ENCODE data around the gene ZNF451.

ZNF451 gene

GRCh38 chr6:57097596-57097995, 7.6 kb downstream of the ZNF451 start:
- no peak for DNase-seq

- no peak for DNase-seq
Measured at GRCh38 chr6:57102976-57103375, 13.0 kb downstream of the ZNF451 start.

- DNase-seq: no peak
Measured at GRCh38 chr6:57104336-57104735, 14.3 kb downstream of the ZNF451 start.

- no peak for DNase-seq
Measured at GRCh38 chr6:57106990-57107389, 17.0 kb downstream of the ZNF451 start.

GRCh38 chr6:57108691-57109090, 18.7 kb downstream of the ZNF451 start:
- DNase-seq: no peak

- DNase-seq: no peak
Measured at GRCh38 chr6:57109880-57110279, 19.9 kb downstream of the ZNF451 start.

- no peak for DNase-seq
Measured at GRCh38 chr6:57113105-57113504, 23.1 kb downstream of the ZNF451 start.

GRCh38 chr6:57116776-57117175, 26.8 kb downstream of the ZNF451 start:
- DNase-seq: no peak

- DNase-seq: no peak
Measured at GRCh38 chr6:57117796-57118195, 27.8 kb downstream of the ZNF451 start.

GRCh38 chr6:57123111-57123510, 33.1 kb downstream of the ZNF451 start:
- DNase-seq: no peak

- DNase-seq: no peak
Measured at GRCh38 chr6:57127763-57128162, 37.8 kb downstream of the ZNF451 start.

GRCh38 chr6:57130661-57131177, 40.7 kb downstream of the ZNF451 start:
- no peak for DNase-seq

GRCh38 chr6:57134954-57135353, 45.0 kb downstream of the ZNF451 start:
- no peak for DNase-seq

- no peak for DNase-seq
Measured at GRCh38 chr6:57135885-57136284, 45.9 kb downstream of the ZNF451 start.

GRCh38 chr6:57137350-57137749, 47.4 kb downstream of the ZNF451 start:
- DNase-seq: no peak

GRCh38 chr6:57138026-57138425, 48.0 kb downstream of the ZNF451 start:
- DNase-seq: no peak

GRCh38 chr6:57141451-57142177, 51.6 kb downstream of the ZNF451 start:
- DNase-seq: no peak

GRCh38 chr6:57142178-57142525, 52.2 kb downstream of the ZNF451 start:
- DNase-seq: no peak

GRCh38 chr6:57143690-57144089, 53.7 kb downstream of the ZNF451 start:
- no peak for DNase-seq

- DNase-seq: no peak
Measured at GRCh38 chr6:57147401-57147800, 57.4 kb downstream of the ZNF451 start.

GRCh38 chr6:57147955-57148858, 58.2 kb downstream of the ZNF451 start:
- DNase-seq: no peak

GRCh38 chr6:57158658-57159057, 68.7 kb downstream of the ZNF451 start:
- no peak for DNase-seq

- no peak for DNase-seq
Measured at GRCh38 chr6:57159127-57159526, 69.1 kb downstream of the ZNF451 start.

- no peak for DNase-seq
Measured at GRCh38 chr6:57162028-57162427, 72.0 kb downstream of the ZNF451 start.
